Measurements from ENCODE around the gene POLR3E.

GRCh38 chr16:22322021-22322471, 24.8 kb downstream of the POLR3E start:
- TF ChIP-seq, protein P1, sequence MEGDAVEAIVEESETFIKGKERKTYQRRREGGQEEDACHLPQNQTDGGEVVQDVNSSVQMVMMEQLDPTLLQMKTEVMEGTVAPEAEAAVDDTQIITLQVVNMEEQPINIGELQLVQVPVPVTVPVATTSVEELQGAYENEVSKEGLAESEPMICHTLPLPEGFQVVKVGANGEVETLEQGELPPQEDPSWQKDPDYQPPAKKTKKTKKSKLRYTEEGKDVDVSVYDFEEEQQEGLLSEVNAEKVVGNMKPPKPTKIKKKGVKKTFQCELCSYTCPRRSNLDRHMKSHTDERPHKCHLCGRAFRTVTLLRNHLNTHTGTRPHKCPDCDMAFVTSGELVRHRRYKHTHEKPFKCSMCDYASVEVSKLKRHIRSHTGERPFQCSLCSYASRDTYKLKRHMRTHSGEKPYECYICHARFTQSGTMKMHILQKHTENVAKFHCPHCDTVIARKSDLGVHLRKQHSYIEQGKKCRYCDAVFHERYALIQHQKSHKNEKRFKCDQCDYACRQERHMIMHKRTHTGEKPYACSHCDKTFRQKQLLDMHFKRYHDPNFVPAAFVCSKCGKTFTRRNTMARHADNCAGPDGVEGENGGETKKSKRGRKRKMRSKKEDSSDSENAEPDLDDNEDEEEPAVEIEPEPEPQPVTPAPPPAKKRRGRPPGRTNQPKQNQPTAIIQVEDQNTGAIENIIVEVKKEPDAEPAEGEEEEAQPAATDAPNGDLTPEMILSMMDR (conservative IDR thresholded peaks at IDR 0.05; ENCODE audit: low read depth, low read length), result no peak
- no peak for TF ChIP-seq EZH2 (IDR thresholded peaks at IDR 0.05; ENCODE audit: borderline replicate concordance, low read depth, low read length, poor library complexity, severe bottlenecking)

Data from A673 (cell line).